EL (cell line): Measurements from ENCODE around the gene ADH1A.
"Not testable (repeated sequence)": the region's sequence is repeated elsewhere in the genome, so short reads cannot be mapped to it uniquely, and the experiment has no call there.

Experiments used
- DNase-seq: peaks from one replicate; pipeline ENCODE4 v3.0.0-alpha.2; 2016

ADH1A gene

DNA sequence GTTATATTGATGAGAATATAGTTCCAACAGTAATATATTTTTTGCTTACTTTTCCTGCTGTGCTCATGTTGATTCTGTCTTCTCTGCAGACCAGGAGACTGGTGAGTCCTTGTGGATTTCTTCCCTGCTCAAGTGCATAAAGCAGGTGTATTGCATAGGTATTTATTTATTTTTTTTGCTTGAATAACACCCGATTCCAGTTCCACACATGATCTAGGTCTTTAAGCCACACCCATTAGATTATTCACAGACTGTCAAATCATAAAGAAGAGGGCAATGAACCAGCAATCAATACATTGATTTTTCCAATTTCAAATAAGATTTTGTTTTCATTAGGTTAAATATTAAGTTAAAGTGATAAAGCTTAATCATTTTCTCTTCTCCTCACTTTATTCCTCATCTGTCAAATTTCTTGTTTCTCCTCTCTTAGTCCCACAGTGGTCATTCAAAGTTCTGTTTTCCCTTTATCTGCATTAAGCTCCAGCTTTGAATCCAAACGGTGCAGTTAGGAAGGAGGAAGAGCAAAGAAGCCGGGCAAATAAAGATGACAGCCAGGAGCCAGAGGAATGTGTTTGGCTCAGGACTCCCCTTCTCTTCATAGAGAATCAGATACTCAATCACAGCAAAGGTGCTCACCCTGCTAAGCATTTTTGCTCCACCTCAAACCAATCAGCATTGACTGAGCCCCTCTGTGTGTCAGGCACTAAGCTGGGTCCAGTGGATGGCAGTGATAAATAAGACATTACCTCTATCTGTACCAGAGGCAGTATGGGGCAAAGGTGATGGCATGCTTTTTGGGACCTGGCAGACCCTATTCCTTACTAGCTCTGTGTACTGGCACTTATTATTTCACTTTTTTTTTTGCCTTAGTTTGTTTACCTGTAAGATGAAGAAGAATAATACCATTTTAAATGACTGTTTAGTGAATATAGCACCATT is at the start of gene ADH1A:
TSS of gene ADH1A (minus strand) at position 138 of the 939 bp plus-strand sequence. CDS start at position 67, 71 bp downstream.
- no peak for DNase-seq

GRCh38 chr4:99339172-99339571 is 48.4 kb upstream of the ADH1A start:
- no peak for DNase-seq

- no peak for DNase-seq
Observed at GRCh38 chr4:99336553-99336952, 45.8 kb upstream of the ADH1A start.

DNA sequence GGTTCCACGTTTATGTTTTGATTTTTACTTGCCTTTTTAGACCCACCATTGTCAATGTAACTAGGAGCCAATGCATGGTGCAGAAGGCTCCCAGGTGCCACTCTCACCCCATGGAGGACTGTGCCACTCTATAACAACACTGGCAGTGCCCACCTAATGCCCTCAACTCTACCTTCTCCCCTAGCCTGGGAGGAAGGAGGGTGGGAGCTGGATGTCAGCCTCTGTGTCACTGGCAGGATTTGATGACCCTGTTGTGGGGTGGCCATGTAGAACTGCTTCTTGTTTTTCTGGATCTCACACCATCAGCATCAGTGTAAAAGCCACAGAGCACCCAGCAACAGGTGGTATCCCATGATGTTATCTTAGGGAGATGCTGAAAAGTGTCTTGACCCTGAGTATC is 44.1 kb upstream of the ADH1A start:
- DNase-seq, result no peak

GRCh38 chr4:99330648-99331047 is 39.9 kb upstream of the ADH1A start:
- no peak for DNase-seq

GRCh38 chr4:99329876-99330275 is 39.1 kb upstream of the ADH1A start:
- DNase-seq, result no peak

DNA sequence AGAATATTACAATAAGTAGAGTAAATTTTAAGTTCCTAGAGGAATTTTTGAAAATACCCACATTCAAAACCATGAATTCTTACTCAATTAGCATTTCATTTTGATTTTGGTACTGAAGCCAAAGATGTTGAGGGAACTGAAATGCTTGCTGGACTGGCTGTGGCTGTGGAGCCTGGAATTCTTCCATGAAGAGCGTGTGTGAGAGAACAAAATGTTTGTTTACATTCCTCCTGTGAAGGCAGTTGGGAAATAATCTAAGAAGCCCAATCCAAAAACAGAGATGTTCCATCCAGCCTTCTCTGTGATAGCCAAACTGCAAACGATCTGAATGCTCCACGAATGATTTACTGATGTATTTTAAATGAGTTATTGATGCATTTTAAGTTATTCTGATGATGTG is 34.2 kb upstream of the ADH1A start:
- peak; percentile 1 for DNase-seq

DNA sequence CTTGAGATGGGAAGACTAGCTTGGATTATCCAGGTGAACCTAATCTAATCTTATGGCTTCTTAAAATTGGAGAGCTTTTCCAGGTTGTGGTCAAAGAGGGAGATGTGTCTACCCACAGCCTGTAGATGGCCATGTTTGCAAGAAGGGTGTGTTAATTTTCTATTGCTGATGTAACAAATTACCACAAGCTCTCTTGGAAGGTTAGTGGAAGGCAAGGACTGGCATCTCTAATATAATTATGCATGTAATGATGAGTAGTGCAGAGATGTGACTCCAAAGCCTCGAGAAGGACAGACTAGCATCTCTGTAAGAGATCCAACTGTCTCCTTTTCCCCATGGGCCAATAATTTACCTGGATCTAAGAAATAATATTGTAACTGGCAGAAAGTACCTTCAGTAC is 33.6 kb upstream of the ADH1A start:
- DNase-seq, result no peak

- no peak for DNase-seq
Observed at GRCh38 chr4:99323756-99324155, 33.0 kb upstream of the ADH1A start.

GRCh38 chr4:99321241-99322191 is 30.7 kb upstream of the ADH1A start, which contains the start of gene ADH1B:
Gene ADH1B, minus strand, starts transcription at chr4:99321401. Its CDS starts 70 bp downstream, at chr4:99321331.
- DNase-seq, result no peak

DNA sequence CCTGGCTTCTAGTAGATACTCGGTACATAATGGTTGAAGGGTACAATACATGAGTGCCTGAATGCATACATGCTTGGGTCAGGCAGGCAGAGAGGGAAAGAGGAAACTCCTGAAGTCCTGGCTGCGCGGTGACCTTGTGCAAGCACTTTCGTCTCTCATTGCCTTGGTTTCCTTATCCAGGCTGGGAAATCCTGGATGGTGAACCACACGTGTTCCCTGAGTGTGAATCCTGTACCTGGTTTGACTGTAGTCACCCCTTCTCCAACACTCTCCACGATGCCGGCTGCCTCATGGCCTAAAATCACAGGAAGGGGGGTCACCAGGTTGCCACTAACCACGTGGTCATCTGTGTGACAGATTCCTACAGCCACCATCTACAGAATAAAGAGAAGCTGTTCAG is 27.0 kb upstream of the ADH1A start:
- DNase-seq, result not testable (repeated sequence)

- no peak for DNase-seq
Observed at GRCh38 chr4:99317354-99317753, 26.6 kb upstream of the ADH1A start.

DNA sequence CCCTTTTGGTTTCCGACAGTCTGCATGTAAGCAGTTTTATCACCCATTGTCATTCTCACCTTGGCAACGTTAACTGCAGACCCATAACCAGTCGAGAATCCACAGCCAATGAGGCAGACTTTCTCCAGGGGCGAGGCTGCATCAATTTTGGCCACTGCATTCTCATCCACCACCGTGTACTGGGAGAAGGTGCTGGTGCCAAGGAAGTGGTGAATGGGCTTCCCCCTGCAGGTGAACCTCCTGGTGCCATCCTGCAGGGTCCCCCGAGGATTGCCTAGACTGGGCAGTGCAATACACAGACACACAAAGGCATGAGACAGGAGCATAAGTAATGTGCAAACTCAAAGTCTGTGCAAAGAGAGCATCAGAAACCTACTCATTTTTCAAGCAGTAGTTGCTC is 25.1 kb upstream of the ADH1A start:
- no peak for DNase-seq

DNA sequence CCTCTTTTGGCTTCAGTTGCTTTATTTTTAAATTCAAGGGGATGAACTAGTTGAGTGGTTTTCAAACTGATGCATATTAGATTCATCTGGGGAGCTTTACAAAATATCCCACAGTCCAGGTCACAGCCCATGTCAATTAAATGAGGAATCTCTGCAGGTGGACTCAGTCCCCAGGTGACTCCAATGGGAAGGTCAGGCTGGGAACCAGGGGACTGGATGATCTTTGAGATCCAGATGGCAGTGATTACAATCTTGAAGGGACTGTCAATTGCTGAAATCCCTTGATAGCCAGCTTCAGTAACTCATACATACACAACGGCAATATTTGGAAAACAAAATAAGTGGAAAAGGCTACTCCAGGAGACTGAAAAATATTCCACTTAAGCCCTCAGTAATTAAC is 23.4 kb upstream of the ADH1A start:
- no peak for DNase-seq

GRCh38 chr4:99310389-99310788 is 19.6 kb upstream of the ADH1A start:
- DNase-seq, result no peak

GRCh38 chr4:99305638-99306400 is 15.0 kb upstream of the ADH1A start:
- DNase-seq, result no peak

DNA sequence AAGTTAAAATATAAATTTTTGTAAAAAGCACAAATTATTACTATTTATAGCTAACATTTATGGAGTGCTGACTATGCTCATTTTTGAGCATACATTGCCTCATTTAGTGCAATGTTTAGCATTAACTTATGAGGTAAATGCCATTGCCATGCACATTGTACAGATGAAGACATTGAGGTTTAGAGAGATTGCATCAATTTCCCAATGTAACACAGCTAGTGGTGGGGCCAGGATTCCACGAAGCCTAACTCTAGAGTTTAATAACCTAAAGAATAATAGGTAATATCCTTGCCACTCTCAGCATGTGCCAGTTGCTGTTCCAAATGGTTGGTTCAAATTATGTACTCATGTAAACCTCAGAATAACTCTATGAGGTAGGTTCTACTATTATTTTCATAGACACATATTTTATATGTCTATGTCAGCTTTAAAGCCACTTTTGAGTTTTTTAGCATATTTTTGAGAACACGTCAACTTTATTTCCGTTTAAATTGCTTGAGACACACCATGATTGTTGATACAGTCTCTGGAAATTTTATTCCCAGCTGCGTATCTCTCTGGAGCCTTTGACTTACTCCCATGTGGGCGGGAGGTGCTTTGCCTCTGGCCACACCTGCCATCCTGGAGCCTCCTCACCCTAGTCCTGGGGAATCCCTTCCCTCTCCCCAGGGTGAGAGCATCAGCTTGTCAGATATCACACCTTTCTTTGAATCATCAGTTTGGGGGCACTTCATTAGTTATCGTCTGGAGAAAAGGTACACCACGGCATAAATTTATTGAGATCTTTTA is 10.8 kb upstream of the ADH1A start:
- no peak for DNase-seq

DNA sequence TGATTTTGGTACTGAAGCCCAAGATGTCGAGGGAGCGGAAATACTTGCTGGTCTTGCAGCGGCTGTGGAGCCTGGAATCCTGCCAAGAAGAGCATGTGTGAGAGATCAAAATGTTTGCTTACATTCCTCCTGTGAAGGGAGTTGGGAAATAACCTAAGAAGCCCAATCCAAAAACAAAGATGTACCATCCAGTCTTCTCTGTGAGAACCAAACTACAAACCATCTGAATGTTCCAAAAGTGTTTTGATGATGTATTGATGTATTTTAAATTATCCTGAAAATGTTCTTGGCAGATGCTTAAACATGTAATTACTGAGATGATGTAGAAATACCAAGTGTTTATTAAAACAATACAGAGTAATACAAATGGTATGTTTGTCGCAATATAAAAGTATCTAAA is 10.1 kb upstream of the ADH1A start:
- DNase-seq, result peak; percentile 67

DNA sequence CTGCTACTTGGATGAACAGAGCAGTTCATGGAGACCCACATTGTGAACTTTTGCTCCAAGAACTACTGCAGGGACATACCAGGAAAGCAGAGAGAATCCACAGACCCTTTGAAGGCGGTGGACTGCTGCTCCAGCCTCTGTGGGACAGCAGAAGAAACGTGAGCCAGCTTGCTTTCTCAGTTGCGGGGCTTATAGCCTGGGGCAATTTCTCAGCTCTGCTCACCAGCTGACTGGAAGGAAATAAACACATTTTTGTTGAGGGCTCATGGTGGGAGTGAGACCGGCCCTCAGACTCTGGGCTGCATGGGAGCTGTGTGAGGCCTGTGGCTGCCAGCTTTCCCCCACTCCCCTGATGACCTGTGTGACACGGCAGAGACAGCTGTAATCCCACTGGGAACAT is 2.6 kb upstream of the ADH1A start:
- DNase-seq, result no peak

DNA sequence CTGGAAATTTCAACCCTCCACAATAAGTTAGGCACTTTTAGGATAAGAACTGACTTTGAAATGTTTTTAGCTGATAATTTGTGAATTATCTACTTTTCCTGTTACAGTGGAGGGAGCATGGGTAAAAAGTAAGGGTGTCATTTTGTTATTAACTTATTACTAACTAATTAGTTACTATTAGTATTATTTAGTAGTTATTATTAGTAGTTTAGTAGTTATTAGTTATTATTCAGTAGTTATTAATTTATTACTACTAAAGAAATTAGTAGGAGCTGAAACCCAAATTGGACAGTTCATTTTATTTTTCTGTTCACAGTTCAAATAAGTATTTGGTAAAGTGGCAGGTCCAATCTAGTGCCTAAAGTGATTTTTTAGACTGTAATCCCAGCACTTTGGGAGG is 5.4 kb downstream of the ADH1A start:
- DNase-seq, result no peak

GRCh38 chr4:99282731-99283130 is 8.1 kb downstream of the ADH1A start:
- DNase-seq, result no peak

DNA sequence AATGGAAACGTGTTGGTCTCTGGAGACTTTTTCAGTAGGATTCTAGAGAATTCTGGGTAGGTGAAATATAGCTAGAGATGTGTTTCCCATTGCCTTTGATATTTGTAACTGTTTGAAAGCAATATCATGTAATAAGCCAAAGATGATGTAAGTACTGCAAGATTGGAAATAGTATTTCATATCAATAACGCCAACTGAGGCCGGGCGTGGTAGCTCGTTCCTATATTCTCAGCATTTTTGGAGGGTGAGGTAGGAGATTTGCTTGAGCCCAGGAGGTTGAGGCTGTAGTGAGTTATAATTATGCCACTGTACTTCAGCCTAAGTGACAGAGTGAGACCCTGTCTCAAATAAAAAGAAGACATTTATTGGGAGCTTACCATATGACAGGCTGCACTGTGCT is 9.5 kb downstream of the ADH1A start:
- DNase-seq, result no peak
